Ishikawa (cell line): ENCODE data around the gene TRAF4.

Experiments
- EGR1 ChIP-seq: IDR thresholded peaks from 2 replicates; pipeline ENCODE4 v1.6.1; 2012
- EP300 ChIP-seq: IDR thresholded peaks from 2 replicates; pipeline ENCODE4 v1.6.1; 2012; ENCODE audit warnings: borderline replicate concordance
- FOXM1 ChIP-seq: IDR thresholded peaks from 2 replicates; pipeline ENCODE4 v1.6.1; 2012; ENCODE audit warnings: low read depth, borderline replicate concordance
- NFIC ChIP-seq: IDR thresholded peaks from 2 replicates; pipeline ENCODE4 v1.6.1; 2012
- RAD21 ChIP-seq: IDR thresholded peaks from 2 replicates; pipeline ENCODE4 v1.6.1; 2012; ENCODE audit warnings: low read depth
- TAF1 ChIP-seq: IDR thresholded peaks from 2 replicates; pipeline ENCODE4 v1.6.1; 2012; ENCODE audit warnings: low read depth, mild to moderate bottlenecking
- YY1 ChIP-seq: IDR thresholded peaks from 2 replicates; pipeline ENCODE4 v1.6.1; 2012; ENCODE audit warnings: low read depth
- ZBTB7A ChIP-seq: IDR thresholded peaks from 2 replicates; pipeline ENCODE4 v1.6.1; 2012; ENCODE audit warnings: low read depth
- TF ChIP-seq, protein P1 (sequence below): IDR thresholded peaks from 2 replicates; pipeline ENCODE4 v1.6.1; 2012; ENCODE audit warnings: low read depth, mild to moderate bottlenecking

DNA sequence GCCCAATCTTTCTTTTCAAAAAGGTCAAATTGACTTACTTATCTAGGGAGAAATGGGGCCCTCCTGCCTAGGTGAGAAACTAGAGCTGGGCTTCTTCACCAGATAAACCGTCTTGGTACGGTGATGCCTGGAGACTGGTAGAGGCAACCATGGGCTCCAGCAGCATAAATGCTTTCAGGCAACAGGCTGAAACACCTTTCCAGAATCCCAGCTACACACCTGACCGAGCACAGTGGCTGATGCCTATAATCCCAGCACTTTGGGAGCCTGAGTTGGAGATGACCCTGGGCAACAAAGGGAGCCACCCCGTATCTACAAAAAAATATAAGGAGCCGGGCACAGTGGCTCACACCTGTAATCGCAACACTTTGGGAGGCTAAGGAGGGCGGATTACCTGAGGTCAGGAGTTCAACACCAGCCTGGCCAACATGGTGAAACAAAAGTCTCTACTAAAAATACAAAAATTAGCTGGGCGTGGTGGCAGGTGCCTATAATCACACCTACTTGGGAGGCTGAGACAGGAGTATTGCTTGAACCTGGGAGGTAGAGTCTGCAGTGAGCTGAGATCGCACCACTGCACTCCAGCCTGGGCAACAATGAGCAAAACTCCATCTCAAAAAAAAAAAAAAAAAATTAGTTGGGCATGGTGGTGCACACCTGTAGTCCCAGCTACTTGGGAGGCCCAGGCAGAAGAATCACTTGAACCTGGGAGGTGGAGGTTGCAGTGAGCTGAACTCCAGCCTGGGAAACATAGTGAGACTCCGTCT is 8.0 kb downstream of the TRAF4 start:
- TF ChIP-seq RAD21 (no peak), YY1 (no peak), EP300 (no peak), EGR1 (no peak), NFIC (no peak), ZBTB7A (no peak), TAF1 (no peak), FOXM1 (no peak)
- TF ChIP-seq, protein P1, sequence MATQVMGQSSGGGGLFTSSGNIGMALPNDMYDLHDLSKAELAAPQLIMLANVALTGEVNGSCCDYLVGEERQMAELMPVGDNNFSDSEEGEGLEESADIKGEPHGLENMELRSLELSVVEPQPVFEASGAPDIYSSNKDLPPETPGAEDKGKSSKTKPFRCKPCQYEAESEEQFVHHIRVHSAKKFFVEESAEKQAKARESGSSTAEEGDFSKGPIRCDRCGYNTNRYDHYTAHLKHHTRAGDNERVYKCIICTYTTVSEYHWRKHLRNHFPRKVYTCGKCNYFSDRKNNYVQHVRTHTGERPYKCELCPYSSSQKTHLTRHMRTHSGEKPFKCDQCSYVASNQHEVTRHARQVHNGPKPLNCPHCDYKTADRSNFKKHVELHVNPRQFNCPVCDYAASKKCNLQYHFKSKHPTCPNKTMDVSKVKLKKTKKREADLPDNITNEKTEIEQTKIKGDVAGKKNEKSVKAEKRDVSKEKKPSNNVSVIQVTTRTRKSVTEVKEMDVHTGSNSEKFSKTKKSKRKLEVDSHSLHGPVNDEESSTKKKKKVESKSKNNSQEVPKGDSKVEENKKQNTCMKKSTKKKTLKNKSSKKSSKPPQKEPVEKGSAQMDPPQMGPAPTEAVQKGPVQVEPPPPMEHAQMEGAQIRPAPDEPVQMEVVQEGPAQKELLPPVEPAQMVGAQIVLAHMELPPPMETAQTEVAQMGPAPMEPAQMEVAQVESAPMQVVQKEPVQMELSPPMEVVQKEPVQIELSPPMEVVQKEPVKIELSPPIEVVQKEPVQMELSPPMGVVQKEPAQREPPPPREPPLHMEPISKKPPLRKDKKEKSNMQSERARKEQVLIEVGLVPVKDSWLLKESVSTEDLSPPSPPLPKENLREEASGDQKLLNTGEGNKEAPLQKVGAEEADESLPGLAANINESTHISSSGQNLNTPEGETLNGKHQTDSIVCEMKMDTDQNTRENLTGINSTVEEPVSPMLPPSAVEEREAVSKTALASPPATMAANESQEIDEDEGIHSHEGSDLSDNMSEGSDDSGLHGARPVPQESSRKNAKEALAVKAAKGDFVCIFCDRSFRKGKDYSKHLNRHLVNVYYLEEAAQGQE, result no peak
